ENCODE measurements around the gene REXO1.
A peak's percentile ranks its signal among the peaks of the same experiment; 100 is the strongest.

The REXO1 gene

DNA sequence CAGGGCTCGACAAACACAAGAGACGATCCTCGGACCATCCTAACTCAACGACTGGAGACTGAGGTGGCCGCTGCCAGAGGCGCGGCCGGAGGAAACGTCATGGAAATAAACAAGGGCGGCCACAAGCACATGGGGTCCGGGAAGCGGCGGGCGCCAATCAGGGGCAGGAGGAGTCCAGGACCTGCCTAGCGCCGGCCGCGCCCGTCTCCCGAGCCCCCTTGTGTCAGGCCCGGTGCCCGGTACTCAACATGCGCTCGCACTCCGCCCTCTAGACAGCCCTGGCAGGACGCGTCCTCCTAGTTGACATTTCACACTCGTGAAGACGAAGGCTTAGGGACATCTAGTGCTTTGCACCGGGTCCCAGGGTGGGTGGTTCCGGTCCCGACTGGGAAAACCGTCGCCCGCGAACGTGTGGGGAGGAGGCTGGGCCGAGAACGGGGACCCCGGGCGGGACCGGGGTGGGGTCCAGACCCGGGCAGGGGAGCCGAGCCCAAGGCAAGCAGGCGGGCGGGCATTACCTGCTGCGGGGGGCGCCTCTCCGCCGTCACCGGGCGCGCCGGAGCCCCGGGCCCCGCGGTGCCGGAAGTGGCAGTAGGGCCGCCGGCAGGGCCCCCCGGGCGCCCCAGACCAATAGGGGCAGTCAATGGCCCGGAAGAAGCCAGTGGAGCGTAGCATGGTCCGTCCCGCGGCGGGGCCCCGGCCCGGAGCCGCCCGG, 442 bp downstream of the REXO1 start:
- peak; percentile 5 for DNase-seq

DNA sequence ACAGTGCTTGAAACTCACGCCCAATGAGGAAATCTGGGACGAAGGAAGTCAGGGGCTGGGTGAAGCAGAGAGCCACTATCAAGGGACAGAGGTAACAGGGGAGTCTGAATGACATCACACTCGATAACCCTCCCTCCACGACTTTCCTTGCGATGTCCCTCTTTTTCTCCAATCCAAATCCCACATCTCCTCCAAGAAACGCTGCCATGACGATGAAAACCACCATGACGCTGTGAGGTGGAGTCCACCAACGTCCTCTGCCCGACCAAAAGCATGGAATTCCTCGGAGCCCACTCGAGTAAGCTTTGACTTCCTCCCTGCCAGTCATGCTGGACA, 967 bp downstream of the REXO1 start:
- DNase-seq = no peak

DNA sequence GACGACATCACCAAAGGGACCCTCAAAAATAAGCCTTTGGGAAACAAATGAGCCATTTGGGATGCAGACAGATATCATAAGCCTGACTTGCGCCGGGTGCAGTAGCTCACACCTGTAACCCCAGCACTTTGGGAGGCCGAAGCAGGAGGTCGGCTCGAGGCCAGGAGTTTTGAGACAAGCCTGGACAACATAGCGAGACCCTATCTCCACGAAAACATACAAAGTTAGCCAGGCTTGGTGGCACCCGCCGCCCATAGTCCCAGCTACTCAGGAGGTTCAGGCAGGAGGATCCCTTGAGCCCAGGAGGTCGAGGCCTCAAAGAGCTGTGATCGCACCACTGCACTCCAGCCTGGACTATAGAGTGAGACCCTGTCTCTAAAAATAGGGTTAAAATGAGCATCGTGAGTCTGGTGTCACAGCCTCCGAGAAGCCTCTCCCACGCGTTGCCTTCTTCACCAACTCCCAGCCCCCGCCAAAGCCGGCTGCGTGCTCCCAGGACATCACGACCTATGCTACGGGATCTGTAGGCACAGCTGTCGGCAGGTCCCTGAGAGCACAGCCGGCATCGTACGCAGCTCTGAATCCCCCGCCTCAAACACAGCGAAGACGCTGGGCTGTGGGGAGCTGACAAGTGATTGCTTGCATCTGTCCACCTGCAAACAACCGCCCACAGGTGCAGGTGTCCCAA, 1.6 kb downstream of the REXO1 start:
- DNase-seq = no peak

DNA sequence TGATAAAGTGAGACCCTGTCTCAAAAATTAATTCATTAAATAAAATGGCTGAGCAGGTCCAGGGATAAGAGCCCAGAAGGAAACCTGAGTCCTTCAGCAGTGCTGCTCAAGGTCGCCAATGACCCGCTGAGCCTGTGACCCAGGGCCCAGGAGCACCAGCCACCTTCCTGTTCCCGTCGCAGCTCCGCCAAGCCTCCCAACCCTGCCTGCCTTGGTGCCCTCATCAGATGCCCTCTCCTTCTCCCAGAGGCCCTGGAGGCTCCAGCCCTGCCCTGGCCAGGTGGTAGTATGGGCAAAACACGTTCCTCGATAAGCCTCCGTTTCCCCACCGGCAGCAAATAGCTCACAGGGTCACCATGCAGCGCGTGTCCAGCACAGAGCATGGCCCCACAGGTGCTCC, 2.6 kb downstream of the REXO1 start:
- DNase-seq = no peak

GRCh38 chr19:1845125-1845515, 3.2 kb downstream of the REXO1 start:
- DNase-seq = no peak

GRCh38 chr19:1844513-1845124, 3.7 kb downstream of the REXO1 start:
- no peak for DNase-seq

DNA sequence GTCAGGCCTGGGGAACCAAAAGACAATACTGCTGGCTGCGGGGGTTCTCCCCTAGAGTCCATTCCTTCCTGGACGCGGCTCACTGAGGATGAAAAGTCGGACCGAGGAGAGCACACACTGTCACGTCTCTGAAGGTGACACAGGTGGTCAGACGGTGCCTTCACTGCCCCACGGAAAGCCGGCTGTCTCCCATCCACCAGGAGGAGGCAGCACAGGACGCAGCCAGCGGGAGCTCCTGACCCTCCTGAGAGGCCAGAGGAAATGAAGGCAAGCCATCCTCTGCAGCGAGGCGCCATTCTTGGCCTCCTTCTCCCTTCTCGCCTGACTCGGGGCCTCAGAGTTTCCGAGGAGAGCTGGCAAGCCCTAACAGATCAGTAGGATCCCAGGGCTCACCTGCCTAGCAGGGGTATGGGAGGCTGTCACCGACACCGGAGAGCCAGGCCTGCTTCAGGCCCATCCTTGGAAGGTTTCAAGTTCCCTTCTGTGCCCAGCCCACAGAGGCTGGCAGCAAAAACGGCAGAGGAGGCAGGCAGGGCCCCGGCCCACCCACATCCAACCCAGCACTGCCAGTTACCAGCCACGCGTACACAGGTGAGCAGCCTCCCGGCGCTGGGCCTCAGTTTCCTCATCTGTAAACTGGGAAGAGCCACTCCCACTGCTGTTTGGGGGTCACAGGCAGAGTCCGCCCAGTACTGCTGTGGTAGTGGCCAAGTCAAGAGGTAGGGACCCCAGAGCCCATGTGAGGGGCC, 4.5 kb downstream of the REXO1 start:
- DNase-seq = no peak

DNA sequence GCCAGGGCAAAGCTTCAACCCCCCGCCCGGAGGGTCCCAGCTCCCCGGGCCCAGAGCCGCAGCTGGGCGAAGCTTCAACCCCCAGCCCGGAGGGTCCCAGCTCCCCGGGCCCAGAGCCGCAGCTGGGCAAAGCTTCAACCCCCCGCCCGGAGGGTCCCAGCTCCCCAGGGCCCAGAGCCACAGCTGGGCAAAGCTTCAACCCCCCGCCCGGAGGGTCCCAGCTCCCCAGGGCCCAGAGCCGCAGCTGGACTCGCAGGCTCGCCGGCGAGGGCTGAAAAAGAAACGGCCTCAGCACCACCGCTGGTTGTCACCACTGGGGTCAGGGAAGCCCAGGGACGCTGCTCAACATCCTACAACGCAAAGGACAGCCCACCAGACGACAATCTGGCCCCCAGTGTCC, 5.2 kb downstream of the REXO1 start:
- no peak for DNase-seq

DNA sequence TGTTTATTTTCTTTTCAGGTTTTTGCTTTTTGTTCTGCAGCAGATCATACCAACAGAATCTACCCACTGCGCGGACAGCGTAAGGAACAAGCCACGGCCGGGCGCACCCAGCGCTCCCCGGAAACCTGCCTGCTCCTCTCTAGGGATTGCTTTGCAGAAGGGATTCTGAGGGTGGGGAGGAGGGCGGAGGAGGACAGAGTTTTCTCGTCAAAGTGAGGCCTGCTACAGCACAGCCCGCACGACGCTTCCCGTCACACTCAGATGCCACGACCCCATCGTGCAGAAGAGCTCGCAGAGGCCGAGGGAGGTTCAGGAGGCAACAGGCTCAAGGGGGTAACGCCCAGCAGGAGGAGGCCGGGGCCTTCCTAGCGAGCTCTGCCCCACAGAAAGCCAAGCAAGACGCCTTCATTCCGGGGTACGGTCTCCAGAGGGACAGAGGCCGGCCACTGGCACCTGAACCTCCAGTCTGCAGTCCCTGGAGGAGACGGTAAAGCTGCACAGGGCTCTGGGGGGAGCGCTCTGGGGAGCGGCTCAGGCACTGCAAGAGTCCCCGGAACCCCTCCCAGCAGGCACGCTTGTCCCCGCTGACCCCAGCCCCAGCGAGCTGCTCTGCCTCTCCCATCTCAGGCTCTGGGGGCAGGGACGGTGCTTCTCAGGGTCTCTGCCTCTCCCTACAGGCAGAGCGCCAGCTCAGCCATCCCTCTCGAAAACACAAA, 6.9 kb downstream of the REXO1 start:
- no peak for DNase-seq

DNA sequence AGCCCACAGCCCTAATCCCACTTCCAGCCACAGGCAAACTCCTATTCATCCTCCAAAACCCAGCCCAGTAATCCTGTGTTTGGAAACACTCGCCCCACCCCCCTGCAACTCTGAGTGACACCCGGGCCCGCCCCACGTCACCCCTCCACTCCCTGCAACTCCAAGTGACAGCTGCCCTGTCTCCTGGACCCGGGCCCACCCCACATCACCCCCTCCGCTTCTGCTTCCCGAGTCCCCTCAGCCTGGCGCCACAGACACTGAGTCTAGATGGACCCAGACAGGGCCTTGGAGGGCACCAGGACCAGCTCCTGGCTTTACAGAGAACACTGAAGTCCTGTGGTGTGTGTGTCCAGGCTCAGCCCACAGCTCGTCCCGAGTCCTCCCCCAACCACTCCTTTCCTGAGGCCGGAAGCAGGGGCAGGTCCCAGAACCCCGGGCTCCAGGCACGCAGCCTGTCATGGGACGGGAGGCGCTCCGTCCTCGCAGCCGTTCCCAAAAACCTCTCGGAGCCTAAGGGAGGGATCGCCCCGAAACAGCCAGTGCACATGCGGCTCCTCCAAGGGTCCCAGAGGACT, 7.7 kb downstream of the REXO1 start:
- DNase-seq = no peak

GRCh38 chr19:1839658-1840540, 8.4 kb downstream of the REXO1 start:
- DNase-seq = no peak

DNA sequence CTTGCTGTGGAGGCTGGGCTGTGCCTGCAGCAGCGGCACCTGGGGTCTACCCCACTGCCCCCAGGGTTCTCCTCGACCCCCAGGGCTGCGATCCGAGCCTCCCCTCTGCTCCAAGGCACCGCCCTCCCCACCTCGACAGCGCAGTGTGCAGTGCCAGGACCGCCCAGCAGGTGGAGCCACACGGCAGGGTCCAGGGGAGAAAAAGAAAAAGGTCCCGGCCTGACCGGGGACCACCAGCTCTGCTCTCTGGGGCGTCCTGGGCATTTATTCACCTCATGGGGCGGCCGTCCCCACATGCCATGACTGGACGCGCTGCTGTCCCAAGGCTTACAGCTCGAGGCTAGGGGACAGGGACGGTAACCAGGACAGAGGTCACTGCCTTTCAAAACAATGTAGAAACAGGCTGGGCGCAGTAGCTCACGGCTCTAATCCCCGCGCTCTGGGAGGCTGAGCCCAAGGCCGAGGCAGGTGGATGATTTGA, 10.6 kb downstream of the REXO1 start:
- no peak for DNase-seq

- DNase-seq = no peak
These were observed 11.1 kb downstream of the REXO1 start for GRCh38 chr19:1837222-1837565.

DNA sequence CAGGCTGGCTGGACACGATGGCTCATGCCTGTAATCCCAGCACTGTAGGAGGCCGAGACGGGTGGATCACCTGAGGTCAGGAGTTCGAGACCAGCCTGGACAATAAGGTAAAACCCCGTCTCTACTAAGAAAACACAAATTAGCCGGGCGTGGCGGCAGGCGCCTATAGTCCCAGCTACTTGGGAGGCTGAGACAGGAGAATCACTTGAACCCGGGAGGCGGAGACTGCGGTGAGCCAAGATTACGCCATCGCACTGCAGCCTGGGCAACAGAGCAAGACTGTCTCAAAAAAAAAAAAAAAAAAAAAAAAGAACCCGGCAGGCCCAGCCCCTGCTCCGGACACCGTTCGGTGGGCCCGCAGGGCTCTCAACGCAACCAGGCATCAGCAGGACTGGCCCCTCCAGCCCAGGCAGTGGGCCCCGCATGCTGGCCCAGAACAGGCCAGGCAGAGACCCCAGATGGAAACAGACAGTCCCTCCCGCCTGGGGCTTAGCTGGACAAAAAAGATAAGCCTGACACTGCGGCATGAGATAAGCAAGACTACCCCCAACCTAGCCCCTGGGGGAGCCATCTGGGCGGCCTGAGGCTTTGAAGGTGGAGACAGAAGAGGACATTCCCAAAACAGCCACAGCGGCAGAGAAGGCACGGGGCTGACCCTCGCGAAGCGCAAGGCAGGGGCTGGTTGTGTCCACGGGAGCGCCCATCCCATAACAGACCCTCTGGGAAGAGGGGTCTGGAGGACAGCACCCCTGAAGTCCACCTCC, 11.6 kb downstream of the REXO1 start:
- DNase-seq = no peak

- DNase-seq = no peak
These were observed 14.7 kb downstream of the REXO1 start for GRCh38 chr19:1833540-1833939.

DNA sequence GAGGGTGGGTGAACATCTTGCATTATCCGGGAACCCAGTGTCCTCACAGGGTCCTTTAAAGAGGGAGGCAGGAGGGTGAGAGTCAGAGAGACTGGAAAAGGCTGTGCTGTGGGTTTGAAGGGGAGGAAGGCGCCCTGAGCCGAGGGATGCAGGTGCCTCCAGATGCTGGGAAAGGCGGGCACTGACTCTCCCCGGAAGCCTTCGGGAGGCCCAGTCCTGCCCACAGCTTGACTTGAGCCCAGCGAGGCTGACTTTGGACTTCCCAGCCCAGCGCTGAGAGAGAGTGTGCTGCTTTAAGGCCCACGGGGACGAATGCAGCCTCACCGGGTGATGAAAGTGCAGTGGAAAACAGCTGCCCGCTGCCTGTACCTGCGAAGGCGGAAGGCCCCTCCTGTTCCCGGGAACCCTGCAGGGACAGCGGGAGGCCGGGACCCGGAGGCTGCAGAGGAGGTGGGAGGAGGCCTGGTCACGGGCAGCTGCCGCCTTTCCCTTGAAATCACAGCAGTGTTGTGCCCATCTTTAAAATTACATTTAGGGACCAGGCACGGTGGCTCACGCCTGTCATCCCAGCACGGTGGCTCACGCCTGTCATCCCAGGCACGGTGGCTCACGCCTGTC, 16.1 kb downstream of the REXO1 start:
- no peak for DNase-seq

DNA sequence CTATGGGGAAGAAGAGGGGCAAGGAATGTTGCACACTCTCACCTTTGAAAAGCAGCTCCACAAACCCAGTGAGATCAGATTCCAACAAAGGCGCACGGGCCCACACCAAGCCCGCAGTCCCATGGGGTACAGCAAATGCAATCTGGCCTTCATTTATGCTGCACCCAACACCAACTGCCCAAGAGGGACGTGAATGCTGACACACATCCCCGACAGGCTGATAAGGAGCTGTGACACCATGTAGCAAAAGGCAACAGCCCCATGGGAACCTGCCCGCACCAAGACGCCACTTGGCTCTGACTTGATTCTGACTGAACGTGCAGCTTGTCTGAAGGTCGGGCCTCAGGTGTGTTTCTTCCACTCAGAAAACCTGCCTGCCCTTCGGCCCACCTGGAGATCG, 17.3 kb downstream of the REXO1 start:
- DNase-seq = no peak

DNA sequence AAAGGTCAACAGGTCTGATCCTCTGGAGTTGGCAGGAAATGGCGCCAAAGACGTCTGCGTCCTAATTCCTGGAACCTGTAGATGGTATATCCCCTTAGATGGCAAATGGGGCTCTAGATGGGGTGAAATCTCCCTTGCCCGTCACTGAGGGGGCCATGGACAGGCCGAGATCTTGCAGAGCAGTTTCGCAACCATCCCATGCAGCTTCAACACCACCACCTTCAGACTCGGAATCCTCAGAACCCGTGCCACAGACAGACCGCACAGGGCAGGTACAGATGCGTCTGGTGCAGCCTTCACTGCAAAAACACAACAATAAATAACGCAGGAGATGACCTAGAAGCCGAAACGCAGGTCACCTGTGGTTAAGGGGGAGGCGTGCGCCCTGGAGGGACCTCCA, 17.7 kb downstream of the REXO1 start:
- DNase-seq = no peak

DNA sequence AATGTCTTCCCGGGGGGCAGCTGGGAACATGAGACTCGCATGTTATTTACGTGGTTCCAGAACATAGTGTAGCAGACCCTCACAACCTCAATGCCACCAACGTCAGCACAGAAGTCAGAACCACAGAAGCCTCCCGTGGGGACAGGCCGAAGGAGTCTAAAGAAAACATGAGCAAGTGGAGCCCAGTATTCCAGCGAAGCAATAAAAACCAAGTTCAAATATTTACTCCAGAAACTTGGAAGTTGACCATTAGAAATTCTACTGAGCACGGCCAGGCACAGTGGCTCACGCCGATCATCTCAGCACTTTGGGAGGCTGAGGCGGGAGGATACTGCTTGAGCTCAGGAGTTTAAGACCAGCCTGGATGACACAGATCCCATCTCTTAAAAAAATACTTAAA, 18.3 kb downstream of the REXO1 start:
- no peak for DNase-seq

Measured in NCI-H1105 (cell line).